GM18951 (cell line): ENCODE data around the gene LY6G6F.

Source experiments
- POLR2A ChIP-seq: IDR thresholded peaks from 4 replicates; pipeline ENCODE4 v1.6.1; 2011; ENCODE audit warnings: mild to moderate bottlenecking; ENCODE audit not compliant: insufficient read length, insufficient read depth; ENCODE audit errors: extremely low read depth
- in situ Hi-C: fragments of 300-500 bp; cut with MboI; formaldehyde crosslinking; loops from one replicate; pipeline ENCODE4 v1.12.0; 2022; ENCODE audit warnings: low sequenced_read_pairs, mixed read lengths, inconsistent platforms; ENCODE audit not compliant: unreplicated experiment

Gene LY6G6F

DNA sequence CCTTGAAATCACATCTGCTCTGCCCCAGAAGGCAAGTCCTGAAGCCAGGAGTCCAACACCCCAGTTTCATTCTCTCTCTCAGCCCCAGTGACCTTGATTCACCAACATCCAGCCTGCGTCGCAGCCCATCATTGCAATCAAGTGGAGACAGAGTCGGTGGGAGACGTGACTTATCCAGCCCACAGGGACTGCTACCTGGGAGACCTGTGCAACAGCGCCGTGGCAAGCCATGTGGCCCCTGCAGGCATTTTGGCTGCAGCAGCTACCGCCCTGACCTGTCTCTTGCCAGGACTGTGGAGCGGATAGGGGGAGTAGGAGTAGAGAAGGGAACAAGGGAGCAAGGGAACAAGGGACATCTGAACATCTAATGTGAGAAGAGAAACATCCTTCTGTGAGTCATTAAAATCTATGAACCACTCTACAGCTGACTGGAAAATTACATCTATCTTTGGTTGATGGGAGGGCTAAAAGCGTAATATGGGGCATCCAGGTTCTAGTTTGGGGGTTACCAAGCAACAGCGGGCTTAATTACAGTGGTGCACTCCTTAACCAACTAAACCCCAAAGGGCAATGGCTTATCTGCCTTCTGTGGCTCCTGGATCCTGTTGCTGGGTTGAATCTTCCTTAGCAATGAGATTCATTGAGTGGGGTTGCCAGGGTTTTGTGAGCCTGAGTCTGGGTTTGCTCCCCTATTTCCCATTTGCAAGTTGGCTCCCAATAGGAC lies 11.0 kb downstream of the LY6G6F start:
- no peak for TF ChIP-seq POLR2A
- in situ Hi-C loops = no loop called here

DNA sequence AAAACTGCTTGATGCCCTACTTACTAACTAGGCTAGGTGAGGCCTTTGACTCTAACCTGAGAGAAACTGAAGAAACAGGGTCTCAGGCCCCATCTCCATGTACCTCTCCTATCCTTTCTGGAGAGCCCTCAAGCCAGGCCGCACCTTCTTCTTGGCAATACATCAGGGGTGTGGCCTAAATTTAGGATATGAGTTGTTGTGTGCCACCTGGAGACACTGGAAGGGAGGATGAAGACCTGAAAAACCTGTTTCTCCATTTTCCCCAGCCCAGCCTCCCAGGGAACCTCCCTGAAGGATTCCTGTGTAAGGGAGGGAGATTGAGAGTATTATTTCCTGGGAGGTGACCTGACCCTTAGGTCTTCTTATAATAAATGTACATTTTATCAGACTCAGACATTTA lies 11.6 kb downstream of the LY6G6F start:
- in situ Hi-C loops = no loop called here
- TF ChIP-seq POLR2A = no peak

DNA sequence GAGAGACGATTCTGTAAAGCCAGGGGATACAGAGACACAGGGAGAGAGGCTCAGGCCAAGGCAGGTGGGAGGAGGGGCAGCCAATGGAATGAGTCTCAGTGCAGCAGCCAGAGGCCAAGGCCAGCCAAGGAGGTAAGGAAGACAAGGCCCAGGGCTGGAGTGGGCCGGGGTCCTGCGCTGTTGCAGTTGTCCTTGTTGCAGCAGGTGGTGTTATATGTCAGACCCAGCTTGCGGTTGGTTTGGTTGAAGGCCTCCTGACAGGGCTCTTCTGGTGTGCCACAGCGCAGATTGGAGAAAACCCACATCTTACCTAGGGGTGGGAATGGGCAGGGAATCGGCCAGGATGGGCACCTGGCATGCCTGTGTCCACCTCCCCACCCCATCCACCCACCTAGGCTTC lies 12.3 kb downstream of the LY6G6F start:
- TF ChIP-seq POLR2A = no peak
- in situ Hi-C loops = no loop called here

DNA sequence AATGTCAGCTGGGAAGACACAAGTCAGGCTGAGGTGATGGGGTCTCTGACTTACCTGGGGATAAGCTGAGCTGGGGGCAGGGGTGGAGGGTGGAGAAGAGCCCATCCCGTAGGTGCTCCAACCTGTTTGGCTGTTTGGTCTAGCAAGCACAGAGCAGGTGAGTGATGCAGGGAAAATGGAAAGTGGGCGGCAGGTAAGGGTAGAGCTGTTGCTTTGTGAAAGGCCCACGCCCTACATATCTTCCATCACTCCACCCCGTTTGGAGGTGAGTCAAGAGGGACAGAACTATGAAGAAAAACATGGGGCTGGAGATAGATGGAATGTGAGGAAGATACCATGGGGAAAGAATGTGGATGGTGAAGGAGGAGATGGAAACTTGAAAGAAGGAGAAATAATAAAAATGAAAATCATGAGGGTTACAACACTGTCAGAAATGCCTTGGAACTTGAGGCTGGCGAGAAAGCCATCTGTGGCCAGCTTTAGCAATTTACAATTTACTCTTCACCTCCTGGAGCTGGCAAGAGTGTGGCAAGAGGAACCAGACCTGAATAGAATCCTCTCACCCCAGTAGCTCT lies 13.6 kb downstream of the LY6G6F start:
- no peak for TF ChIP-seq POLR2A
- in situ Hi-C loops = no loop called here

GRCh38 chr6:31721351-31722020 lies 14.8 kb downstream of the LY6G6F start, which contains the start of gene LY6G6C:
Gene LY6G6C, minus strand, starts transcription at chr6:31721746. Its CDS starts 67 bp downstream, at chr6:31721679.
- in situ Hi-C loops = no loop called here
- no peak for TF ChIP-seq POLR2A

GRCh38 chr6:31722173-31722572 lies 15.5 kb downstream of the LY6G6F start:
- in situ Hi-C loops = no loop called here
- no peak for TF ChIP-seq POLR2A

GRCh38 chr6:31723245-31723979 lies 16.7 kb downstream of the LY6G6F start, which contains the start of gene MPIG6B:
Gene MPIG6B, plus strand, starts transcription at chr6:31723373. Its CDS starts 11 bp downstream, at chr6:31723384.
- no peak for TF ChIP-seq POLR2A
- in situ Hi-C loops = no loop called here

DNA sequence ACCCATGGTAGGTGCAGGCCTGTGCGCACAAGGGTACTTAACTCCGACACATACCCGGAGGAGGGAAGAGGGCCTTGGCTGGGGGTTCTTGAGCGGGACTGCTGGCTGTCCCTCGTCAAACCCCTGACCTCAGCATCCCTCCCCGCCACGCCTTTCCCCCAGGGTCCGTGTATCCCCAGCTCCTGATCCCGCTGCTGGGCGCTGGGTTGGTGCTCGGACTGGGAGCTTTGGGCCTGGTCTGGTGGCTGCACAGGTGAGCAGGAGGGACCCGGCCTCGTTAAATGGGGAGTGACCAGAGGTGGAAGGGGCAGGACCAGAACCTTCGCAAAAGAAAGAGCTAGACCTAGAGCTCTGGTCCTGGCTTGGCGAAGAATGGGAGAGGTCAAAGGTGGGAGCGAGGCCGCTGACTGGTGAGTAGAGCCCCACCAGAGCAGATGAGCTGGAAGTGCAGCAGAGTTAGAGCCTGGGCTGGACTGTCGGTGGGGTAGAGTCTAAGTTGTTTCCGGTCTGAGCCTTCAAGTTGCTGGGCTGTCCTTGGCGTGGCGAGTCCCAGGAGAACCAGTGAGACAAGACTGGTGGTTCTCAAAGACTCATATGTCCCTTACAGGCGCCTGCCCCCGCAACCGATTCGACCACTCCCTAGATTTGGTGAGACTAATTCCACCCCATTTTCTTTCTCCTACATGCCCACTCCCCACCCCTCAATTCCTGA lies 17.5 kb downstream of the LY6G6F start:
- in situ Hi-C loops = no loop called here
- TF ChIP-seq POLR2A = no peak

DNA sequence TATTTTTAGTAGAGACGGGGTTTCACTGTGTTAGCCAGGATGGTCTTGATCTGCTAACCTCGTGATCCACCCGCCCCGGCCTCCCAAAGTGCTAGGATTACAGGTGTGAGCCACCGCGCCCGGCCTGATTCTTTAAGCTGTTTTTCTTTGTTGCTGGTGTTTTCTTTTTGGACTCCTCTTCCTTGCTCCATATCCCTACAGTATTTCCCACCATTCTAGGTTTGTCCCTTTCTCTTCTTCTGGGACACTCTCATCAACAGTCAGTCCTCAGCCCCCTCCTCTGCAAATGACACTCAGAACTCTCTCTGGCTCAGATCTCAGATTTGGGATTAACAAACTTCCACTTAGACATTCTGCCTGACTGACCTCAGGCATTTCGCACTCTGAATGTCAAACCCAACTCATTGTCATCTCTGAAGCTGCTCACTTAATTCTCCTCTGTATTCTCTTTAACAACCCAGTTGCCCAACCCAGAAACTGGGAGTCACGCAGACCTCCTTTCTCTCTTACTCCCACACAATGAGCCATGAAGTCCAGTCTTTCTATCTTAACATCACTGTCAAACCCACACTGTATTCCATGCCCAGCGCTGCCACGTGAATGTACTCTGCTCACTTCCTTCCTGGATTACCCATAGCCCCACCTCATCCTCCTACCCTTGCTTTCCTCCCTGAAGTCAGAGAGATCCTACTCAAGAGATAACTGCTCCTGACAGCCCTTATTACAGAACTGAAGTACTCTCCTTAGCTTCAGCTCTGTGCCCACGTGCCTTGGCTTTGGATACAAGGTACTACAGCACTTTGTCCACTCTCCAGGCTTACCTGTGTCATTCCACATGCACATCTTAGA lies 19.1 kb downstream of the LY6G6F start:
- in situ Hi-C loops = no loop called here

DNA sequence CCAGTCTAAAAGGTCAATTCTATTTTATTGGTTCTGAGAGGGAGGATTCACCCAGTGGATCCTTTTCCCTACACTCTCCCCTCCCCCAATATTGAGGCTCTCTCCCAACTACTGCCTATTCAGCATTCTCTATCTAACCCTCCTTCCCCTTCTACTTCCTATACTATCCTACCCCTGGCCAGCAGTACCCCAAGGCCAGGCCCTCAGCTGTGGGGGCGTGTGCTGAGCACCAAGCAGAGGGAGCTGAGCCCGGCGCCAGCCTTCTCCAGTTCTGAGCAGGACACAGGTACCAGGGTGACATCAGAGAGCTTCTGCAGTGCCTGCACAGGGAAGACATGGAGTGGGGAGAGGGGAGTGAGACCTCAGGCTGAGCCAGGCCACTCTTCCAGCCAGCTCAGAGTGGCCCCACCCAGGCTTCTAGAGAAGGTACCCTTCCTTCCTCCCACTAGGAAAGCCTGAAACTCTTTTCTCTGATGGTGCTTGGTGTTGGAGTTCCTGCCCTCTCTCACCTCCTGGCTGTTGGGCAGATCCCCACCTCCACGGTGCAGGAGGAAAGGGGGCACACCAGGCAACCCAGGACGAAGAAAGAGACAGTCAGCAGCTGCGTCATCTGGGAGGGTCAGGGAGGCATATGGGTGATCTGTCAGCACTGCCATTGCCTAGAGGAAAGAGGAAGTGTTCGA lies 20.5 kb downstream of the LY6G6F start:
- no peak for TF ChIP-seq POLR2A
- in situ Hi-C loops = no loop called here

More for the DNA sequence above, 19.1 kb downstream of the LY6G6F start:
- no peak for TF ChIP-seq POLR2A
